PC-3 (cell line): ENCODE results near the gene ATF6.

Experiments
- CTCF ChIP-seq: fragments of 300-600 bp; sonication (generic); conservative IDR thresholded peaks from 2 replicates; pipeline ENCODE4 v1.5.1; 2017; ENCODE audit warnings: antibody characterized with exemption, low read depth, mild to moderate bottlenecking, low read length
- EZH2 ChIP-seq: fragments of 300-600 bp; sonication (generic); IDR thresholded peaks from one replicate; pipeline ENCODE4 v1.6.1; 2017; ENCODE audit warnings: antibody characterized with exemption, mild to moderate bottlenecking, low read length; ENCODE audit not compliant: unreplicated experiment

GRCh38 chr1:161915978-161916377 is 149.9 kb downstream of the ATF6 start:
- TF ChIP-seq EZH2 (no peak), CTCF (no peak)
